Caco-2 (cell line): ENCODE measurements around the gene PARVG. TPM values are rescaled to one million over a fixed set of nuclear protein-coding genes. Genes with fewer than 3 reads are reported as not detected.

Experiments
- BruUV-seq: library from RNA; stranded (reverse); fragments of 400-500 nt; replicated peaks from 2 replicates; lab custom pipeline; 2021; lab: Mats Ljungman, UMichigan
- CTCF ChIA-PET: fragments of 300-600 bp; sonication (Branson Sonifier 250); formaldehyde crosslinking; loops from one replicate; lab custom pipeline; 2022; ENCODE audit warnings: antibody characterized with exemption; lab: Charles Lee
- POLR2A ChIA-PET: fragments of 300-600 bp; sonication (Branson Sonifier 250); formaldehyde crosslinking; loops from one replicate; lab custom pipeline; 2022; ENCODE audit warnings: antibody characterized with exemption; lab: Charles Lee
- DNase-seq, 2 experiments: peaks; one replicate each; pipeline versions ENCODE4 v3.0.0 to v3.0.0-alpha.2; 2020 to 2022
- H3K27me3 ChIP-seq: replicated peaks from 2 replicates; pipeline ENCODE4 v1.6.0; 2011; ENCODE audit warnings: low read length; ENCODE audit not compliant: control insufficient read depth, insufficient read depth
- H3K36me3 ChIP-seq: 2 replicates; pipeline ENCODE4 v1.5.1; 2011; ENCODE audit warnings: low read length; ENCODE audit not compliant: control insufficient read depth, insufficient read depth
- H3K4me1 ChIP-seq: fragments of 250-450 bp; sonication (Bioruptor Pico); 2 replicates; pipeline ENCODE4 v1.5.1; 2020; ENCODE audit warnings: mild to moderate bottlenecking
- H3K4me3 ChIP-seq: 2 replicates; pipeline ENCODE4 v1.5.1; 2011; ENCODE audit warnings: low read depth, mild to moderate bottlenecking, control low read depth, low read length
- H3K9me3 ChIP-seq: fragments of 250-450 bp; sonication (Bioruptor Pico); 2 replicates; pipeline ENCODE4 v1.5.1; 2020; ENCODE audit warnings: mild to moderate bottlenecking, moderate library complexity
- H3K27ac Mint-ChIP-seq: one replicate; pipeline ENCODE4 v1.8.0; 2022; ENCODE audit warnings: mixed read lengths; ENCODE audit not compliant: unreplicated experiment
- H3K27me3 Mint-ChIP-seq: one replicate; pipeline ENCODE4 v1.8.0; 2022; ENCODE audit warnings: mixed read lengths; ENCODE audit not compliant: insufficient read depth, unreplicated experiment
- H3K36me3 Mint-ChIP-seq: one replicate; pipeline ENCODE4 v1.8.0; 2022; ENCODE audit warnings: mild to moderate bottlenecking, mixed read lengths; ENCODE audit not compliant: insufficient read depth, unreplicated experiment
- H3K4me1 Mint-ChIP-seq: one replicate; pipeline ENCODE4 v1.8.0; 2022; ENCODE audit warnings: low read depth, mixed read lengths; ENCODE audit not compliant: unreplicated experiment
- H3K4me3 Mint-ChIP-seq: one replicate; pipeline ENCODE4 v1.8.0; 2022; ENCODE audit warnings: mild to moderate bottlenecking, moderate library complexity, mixed read lengths; ENCODE audit not compliant: unreplicated experiment
- H3K9me3 Mint-ChIP-seq: one replicate; pipeline ENCODE4 v1.8.0; 2022; ENCODE audit warnings: mixed read lengths; ENCODE audit not compliant: unreplicated experiment
- intact Hi-C: fragments of 100-400 bp; cut with micrococcal nuclease; formaldehyde crosslinking; loops from one replicate; pipeline ENCODE4 v1.10.0; 2022; ENCODE audit not compliant: unreplicated experiment
- total RNA-seq: library from RNA; stranded (reverse); gene quantifications from 2 replicates; pipeline ENCODE4 v1.2.3, GENCODE V29; 2022
- TF ChIP-seq, protein P1 (sequence below), 2 experiments: fragments of 200-600 bp in 1 of 2; IDR thresholded peaks; 1 replicate in 1 of 2; 2 replicates in 1 of 2; pipeline versions ENCODE4 v1.5.1 to v1.8.0; 2011 to 2022; ENCODE audit warnings: antibody characterized with exemption in 1 of 2, control low read depth in 1 of 2, inconsistent platforms in 1 of 2, low read depth in 1 of 2, low read length in 1 of 2, mild to moderate bottlenecking in 1 of 2, moderate library complexity in 1 of 2; ENCODE audit not compliant: insufficient read depth in 1 of 2, severe bottlenecking in 1 of 2, unreplicated experiment in 1 of 2

PARVG gene
- total RNA-seq, 1 experiment from 2014 or later: not detected

DNA sequence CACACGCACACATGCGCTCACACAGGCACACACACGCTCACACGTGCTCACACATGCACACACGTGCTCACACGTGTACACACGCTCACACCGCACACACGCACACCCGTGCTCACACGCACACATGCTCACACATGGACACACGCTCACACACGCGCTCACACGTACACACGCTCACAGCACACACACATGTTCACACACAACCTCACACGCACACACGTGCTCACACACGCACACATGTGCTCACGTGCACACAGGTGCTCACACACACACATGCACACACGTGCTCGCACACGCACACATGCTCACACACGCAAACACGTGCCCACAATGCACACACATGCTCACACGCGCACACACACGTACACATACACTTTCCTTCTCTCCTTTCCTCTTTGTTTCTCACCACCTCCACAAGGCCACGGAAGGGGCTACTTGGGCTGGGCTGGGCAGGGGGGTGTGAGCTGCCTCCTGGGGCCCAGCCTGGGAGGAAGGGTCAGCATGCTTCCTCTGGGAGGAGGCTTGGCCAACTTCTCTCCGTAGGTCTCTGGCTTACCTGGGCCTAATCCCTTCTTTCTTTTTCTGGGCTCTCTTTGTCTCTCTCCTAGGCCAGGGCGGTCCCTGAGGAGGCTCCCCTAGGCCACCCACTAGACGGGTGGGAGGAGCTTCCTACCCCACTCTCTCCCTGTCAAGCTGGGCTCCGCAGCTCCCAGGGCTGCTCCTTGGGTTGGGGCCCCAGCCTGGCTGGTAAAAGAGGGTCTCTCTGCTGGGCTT, 34.5 kb upstream of the PARVG start:
- peak overlapping the region; percentile 64 for H3K27ac Mint-ChIP-seq
- TF ChIP-seq, protein P1, sequence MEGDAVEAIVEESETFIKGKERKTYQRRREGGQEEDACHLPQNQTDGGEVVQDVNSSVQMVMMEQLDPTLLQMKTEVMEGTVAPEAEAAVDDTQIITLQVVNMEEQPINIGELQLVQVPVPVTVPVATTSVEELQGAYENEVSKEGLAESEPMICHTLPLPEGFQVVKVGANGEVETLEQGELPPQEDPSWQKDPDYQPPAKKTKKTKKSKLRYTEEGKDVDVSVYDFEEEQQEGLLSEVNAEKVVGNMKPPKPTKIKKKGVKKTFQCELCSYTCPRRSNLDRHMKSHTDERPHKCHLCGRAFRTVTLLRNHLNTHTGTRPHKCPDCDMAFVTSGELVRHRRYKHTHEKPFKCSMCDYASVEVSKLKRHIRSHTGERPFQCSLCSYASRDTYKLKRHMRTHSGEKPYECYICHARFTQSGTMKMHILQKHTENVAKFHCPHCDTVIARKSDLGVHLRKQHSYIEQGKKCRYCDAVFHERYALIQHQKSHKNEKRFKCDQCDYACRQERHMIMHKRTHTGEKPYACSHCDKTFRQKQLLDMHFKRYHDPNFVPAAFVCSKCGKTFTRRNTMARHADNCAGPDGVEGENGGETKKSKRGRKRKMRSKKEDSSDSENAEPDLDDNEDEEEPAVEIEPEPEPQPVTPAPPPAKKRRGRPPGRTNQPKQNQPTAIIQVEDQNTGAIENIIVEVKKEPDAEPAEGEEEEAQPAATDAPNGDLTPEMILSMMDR (IDR thresholded peaks at IDR 0.05; ENCODE audit: insufficient read depth in 1 of 2, low read depth in 1 of 2, low read length in 1 of 2, severe bottlenecking in 1 of 2, unreplicated experiment in 1 of 2): no peak
- ChIA-PET CTCF (no interaction called here), POLR2A (no interaction called here)
- H3K27me3 ChIP-seq: no peaks in the 10 kb centered on the region
- no peaks in the 10 kb centered on the region for H3K4me1 ChIP-seq
- H3K9me3 Mint-ChIP-seq: peaks cover 7% of the 10 kb centered on the region
- H3K9me3 ChIP-seq: no peaks in the 10 kb centered on the region
- no TSS peak for BruUV-seq
- H3K4me1 Mint-ChIP-seq: peaks cover 5% of the 10 kb centered on the region
- no peak overlapping the region for H3K4me3 ChIP-seq
- H3K36me3 ChIP-seq: no peaks in the 10 kb centered on the region
- DNase-seq: no peak
- H3K36me3 Mint-ChIP-seq: no peaks in the 10 kb centered on the region
- intact Hi-C loops: no loop called here
- no peak overlapping the region for H3K4me3 Mint-ChIP-seq
- H3K27me3 Mint-ChIP-seq: no peaks in the 10 kb centered on the region

DNA sequence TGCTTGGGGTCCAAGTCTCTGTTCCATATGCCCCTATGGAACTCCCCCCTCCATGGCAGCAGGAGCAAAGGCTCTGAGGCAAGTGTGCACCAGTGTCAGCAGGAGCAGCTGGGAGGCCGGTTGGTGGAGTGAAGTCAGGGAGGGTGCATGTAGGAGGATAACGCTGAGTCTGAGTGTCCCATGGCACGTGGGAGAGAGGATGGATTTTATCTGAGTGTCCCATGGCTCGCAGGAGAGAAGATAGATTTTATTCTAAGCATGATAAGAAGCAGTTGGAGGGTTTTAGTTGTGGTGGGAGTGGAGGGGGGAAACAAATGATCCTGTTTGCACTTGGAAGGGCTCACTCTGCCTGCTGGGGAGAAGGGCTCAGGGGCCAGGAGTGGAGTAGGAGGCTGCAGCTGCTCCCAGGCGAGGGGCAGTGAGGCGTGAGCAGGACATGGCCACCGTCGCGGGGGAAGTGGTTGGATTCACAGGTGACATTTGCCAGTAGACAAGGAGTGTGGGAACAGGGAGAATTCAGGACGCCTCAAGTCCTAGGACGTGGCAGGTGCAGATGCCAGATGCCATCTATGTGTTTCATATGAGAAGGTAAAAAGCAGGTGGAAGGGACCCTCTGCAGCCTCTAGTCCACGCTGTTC, 33.6 kb upstream of the PARVG start:
- H3K36me3 ChIP-seq: no peaks in the 10 kb centered on the region
- no TSS peak for BruUV-seq
- H3K4me1 ChIP-seq: no peaks in the 10 kb centered on the region
- Mint-ChIP-seq H3K36me3 (no peaks in the 10 kb centered on the region), H3K4me3 (no peak overlapping the region), H3K27ac (no peak overlapping the region), H3K27me3 (no peaks in the 10 kb centered on the region), H3K9me3 (peaks cover 7% of the 10 kb centered on the region), H3K4me1 (peaks cover 5% of the 10 kb centered on the region)
- no peak for DNase-seq
- TF ChIP-seq, protein P1 (IDR thresholded peaks at IDR 0.05; ENCODE audit: insufficient read depth in 1 of 2, low read depth in 1 of 2, low read length in 1 of 2, severe bottlenecking in 1 of 2, unreplicated experiment in 1 of 2): no peak
- CTCF ChIA-PET: interaction anchor here (0.6 kb wide), 1 partner anchor 437 kb away, joined by 3 read pairs; no protein-coding TSS in a partner anchor
- H3K9me3 ChIP-seq: no peaks in the 10 kb centered on the region
- H3K4me3 ChIP-seq: no peak overlapping the region
- intact Hi-C loops: no loop called here
- H3K27me3 ChIP-seq: no peaks in the 10 kb centered on the region
- POLR2A ChIA-PET: no interaction called here

DNA sequence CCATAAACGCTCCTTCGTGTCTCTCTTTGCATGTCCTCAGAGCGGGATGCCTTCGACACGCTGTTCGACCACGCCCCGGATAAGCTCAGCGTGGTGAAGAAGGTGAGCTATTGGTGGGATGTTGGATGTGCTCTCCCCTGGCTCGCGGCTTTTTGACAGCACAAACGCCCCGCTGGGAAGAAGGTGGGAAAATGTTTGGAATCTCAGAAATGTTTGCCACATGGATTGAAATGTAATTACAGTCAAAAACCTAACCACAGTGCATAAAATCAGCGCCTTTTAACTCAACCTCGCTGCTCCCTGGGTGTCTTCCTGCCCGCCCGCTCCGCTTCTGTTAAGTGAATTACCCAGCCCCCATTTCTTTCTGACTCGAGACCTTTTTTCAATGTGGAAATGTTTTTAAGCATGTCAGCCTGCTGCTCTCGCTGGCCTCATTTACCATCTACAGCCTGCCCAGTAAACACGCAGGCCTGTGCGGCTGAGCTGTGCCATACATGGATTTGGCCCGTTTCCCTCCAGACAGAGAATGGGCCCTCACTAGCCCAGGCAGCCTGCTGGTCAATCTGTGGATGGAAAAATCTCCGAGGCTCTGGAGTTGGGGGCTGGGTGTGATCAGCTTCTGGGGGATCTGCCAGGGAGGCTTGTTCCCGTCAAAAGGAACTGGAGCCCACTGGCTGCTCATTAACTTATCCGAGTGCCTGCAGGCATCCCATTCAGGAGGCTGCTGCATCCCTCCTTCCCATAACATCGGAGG, 32.7 kb upstream of the PARVG start:
- H3K4me1 Mint-ChIP-seq: peaks cover 5% of the 10 kb centered on the region
- no peak overlapping the region for H3K27ac Mint-ChIP-seq
- Histone ChIP-seq H3K4me3 (no peak overlapping the region), H3K4me1 (no peaks in the 10 kb centered on the region), H3K9me3 (no peaks in the 10 kb centered on the region), H3K36me3 (no peaks in the 10 kb centered on the region), H3K27me3 (no peaks in the 10 kb centered on the region)
- no TSS peak for BruUV-seq
- intact Hi-C loops: no loop called here
- H3K36me3 Mint-ChIP-seq: no peaks in the 10 kb centered on the region
- no peaks in the 10 kb centered on the region for H3K27me3 Mint-ChIP-seq
- CTCF ChIA-PET: interaction anchor here (0.6 kb wide), 1 partner anchor 438 kb away, joined by 3 read pairs; no protein-coding TSS in a partner anchor
- TF ChIP-seq, protein P1 (IDR thresholded peaks at IDR 0.05; ENCODE audit: insufficient read depth in 1 of 2, low read depth in 1 of 2, low read length in 1 of 2, severe bottlenecking in 1 of 2, unreplicated experiment in 1 of 2): no peak
- H3K9me3 Mint-ChIP-seq: peaks cover 7% of the 10 kb centered on the region
- no peak for DNase-seq
- POLR2A ChIA-PET: no interaction called here
- no peak overlapping the region for H3K4me3 Mint-ChIP-seq
